GM21515 (cell line): ENCODE data around the gene CDC14B.
"Not testable (repeated sequence)": the region's sequence is repeated elsewhere in the genome, so short reads cannot be mapped to it uniquely, and the experiment has no call there.

ENCODE experiments used
- ATAC-seq: cut with Tn5 transposase; IDR thresholded peaks from one replicate; pipeline ENCODE4 v1.9.1; 2021; ENCODE audit not compliant: unreplicated experiment

The CDC14B gene

DNA sequence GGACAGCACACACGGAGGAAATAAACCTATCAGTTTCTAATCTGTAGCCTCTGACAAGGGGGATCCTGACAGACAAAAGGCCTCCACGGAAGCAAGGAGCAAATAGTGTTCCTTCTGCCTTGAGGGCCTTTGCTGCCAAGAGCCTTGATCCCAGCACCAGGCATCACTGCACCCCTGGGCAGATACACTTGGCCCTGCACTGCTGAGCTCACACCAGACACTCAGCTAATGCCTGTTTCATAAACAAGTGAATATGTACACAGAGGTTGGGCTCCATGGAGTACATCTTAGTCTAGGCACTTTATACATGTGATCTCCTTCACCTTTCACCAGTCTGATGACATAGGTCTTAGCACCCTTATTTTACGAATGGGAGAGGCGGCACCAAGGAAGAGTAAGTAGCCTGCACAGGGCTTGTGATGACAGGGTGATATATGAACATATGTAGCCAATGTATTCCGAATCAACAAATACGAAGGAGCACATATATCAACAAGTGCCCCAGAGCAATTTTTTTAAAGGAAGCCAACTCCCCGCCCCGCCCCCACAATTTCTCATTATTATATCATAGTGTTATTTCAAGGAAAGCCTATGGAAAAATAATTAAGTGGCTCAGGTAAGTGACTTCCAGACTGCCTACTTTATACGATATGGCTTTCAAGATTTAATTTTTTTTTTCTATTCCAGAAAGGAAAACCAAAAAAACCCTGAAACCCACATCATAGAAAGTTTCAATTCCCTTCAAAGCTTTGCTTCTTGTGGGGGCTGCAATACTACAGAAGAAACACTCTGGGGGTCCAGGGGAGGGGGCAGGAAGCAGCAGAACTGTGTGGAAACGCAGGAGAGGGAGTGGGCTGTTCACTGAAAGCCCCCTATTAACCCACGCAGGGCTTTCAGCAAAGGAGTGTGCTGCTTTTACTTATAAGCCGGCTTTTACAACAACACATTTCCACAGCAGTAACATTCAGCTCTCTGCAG, 32.0 kb downstream of the CDC14B start:
- ATAC-seq, result no peak

DNA sequence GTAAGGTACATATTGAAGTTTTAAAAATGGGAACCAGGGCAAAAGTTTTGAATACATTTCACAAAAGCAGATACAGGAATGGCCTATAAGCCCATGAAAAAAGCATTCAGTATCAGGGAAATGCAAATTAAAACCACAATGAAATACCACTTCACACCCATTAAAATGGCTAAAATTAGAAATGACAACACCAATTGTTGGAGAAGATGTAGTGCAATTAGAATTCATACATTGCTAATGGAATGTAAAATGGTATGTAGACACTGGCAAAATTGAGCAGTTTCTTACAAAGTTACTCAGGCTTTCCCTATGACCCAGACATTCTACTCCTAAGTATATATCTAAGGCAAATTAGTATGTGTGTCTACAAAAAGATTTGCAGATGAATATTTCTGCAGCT, 34.2 kb downstream of the CDC14B start:
- no peak for ATAC-seq

DNA sequence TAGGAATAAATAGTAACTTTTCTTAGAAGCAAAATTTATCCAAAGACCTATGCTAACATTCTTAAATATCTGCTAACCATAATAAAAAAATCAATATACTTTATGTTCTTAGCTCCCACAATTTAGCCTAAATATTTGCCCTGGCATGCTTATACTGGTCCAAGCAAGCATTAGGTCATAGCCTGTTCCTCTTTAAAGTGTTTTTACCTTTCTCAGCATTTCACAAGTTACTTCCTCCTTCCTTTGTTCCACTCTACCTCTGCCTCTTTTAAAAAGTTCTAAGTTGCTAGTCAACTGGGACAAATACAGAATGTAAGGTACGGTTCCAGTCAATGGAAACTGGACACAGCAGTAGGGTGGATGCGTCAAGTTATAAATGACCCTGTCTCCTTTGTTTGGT, 37.4 kb downstream of the CDC14B start:
- ATAC-seq, result not testable (repeated sequence)

DNA sequence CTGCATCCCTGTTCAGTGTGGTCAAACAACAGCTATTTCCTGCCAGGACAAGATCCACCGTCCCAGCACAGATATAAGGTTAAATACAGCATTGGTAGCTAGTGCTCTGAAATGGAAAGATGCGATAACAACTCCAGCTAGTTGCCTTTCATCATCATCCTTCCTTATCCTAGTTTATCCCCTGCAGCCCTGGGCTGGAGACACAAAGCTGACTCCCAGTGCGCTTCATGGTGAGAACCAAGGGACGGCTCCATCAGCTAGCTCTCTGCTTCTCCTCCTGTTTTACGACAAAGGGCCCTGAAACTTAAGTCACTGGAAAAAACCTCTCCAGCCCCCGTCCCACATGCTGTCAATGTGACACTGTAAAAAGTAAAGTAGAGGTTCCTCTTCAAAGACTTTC, 37.9 kb downstream of the CDC14B start:
- ATAC-seq, result no peak

DNA sequence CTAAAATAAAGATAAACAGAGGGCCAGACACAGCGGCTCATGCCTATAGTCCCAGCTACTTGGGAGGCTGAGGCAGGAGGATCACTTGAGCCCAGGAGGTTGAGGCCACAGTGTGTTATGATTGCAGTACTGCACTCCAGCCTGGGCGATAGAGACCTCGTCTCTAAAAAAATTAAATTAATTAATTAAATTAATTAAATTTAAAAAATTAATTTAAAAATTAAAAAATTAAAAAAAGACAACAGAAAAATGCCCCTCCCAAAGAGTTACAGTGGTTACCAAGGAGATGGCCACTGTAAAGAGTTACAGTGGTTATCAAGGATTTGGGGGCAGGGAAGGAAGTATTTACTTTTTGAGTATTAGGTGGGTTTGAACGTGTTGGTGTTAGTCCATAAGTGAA, 38.3 kb downstream of the CDC14B start:
- ATAC-seq, result no peak

DNA sequence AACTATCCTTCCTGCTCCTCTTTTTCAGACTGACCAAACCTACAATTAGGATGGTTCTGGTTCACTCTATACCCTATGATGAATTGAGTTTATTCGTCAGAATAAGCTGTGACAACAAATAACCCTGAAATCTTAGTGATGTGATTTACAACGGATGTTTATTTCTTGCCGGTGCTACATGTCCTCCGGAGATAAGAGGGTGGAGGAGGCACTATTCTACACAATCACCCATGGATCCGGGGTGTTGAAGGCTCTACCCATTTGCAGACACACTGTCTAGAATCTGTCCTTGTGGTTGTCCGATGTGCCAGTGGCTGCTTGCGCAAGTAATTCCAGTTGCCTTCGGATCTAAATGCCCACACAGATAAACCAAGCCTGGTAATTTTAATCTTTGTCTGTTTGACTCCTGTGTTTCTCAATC, 44.7 kb downstream of the CDC14B start:
- ATAC-seq, result no peak

DNA sequence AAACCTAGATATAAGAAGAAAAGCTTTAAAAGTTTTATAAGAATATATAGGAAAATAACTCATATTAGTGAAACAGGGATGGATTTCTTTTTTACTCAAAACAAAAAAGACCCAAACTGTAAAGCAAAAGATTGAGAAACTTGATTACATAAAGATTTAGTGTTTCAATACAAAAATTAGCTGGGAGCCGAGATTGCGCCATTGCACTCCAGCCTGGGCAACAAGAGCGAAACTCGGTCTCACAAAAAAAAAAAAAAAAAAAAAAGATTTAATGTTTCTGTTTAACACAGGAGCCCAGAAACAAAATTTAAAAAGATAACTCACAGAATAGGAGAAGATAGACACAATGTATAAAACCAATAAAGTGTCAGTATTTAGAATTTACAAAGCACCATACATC, 45.2 kb downstream of the CDC14B start:
- ATAC-seq, result no peak

DNA sequence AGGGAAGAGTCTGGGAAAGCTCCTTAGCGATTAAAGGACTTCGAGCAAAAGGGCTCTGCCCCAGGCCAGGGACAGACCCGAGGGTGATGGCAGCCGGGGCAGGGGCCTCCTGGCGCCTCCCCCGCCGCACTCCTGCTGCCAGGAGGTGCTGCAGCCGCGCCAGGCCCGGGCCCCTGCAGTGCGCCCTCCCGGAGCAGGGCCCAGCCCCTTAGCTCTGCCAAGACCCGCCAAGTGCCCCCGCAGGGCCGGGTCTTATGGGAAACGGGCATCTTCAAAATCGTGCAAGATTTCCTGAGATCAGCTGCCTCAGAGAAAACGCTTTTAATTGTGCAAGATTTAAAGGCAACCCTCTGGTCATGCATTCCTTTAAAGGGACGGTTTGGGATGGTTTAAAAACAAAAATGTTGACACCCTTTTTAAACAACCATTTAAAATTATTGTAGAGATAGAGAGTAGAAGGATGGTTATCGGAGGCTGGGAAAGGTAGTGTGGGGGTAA, 52.4 kb downstream of the CDC14B start:
- ATAC-seq, result peak; percentile 34

DNA sequence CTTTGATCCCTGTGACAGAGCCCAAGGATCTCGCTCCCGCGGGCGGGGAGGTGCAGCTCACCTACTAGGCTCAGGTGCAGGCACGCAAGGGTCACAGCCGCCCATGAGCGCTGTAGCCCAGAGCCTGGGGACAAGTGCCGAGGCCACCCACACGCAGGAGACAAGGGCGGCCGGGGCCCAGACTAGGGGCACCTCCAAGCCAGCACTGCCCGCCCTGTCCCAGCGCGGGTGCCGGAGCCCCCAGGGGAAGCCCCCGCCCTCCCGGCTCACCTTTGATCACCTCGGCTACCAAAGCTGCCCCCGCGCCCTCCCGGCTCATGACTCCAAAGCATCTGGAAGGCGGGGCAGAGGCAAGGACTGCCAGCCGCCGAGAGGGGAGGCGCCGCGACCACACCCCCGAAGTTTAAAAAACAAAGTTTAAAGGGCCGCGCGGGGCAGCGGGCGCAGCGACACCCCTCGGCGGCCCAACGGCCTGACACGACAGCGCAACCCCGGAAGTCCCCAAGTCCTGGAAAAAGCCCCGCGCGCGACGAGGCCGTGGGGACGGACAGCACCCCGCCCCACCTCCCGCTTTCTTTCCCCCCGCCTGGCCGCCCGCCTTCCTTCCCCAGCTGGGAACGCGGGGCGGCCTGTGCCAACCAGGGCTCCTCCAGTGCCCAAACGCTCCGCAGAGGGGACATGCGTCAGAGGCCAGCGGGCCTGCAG, 53.0 kb downstream of the CDC14B start:
- ATAC-seq, result peak; percentile 87

DNA sequence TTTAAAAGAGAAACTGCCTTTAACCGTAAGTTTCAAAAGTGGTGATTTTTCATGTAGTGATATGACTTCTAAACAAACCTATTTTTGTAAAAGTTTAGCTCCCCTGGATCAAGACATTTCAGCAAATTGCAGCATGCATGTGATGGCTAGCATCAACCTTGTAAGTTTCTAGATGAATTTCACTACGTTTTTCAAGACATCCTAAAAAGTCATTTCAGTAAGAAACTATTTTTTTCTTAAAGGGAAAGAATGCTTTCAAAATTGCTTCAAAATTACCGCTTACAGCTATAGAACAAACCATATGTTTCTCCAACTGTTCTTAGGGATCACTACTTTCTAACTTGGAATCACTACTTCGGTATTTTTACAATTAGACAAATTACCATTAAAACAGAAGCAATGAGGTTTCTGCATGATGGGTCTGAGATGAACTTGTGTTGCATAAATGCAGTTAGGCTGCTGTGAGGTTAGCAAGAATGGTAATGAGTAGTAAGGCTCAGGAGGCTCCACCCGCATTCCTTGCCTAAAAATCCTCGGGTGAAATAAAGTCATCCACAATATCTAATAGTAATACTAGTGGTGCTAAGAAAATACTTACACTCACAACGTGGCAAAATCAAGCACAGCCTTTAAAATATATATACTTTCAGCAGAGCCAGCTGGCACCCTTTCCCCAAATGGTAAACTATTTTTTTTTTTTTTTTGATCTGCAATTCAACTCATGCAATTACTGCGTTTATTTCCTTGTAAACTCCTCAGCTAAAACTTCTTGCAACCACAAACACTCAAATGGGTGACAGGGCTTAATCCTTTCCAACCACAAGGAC, 53.8 kb downstream of the CDC14B start:
- ATAC-seq, result no peak

DNA sequence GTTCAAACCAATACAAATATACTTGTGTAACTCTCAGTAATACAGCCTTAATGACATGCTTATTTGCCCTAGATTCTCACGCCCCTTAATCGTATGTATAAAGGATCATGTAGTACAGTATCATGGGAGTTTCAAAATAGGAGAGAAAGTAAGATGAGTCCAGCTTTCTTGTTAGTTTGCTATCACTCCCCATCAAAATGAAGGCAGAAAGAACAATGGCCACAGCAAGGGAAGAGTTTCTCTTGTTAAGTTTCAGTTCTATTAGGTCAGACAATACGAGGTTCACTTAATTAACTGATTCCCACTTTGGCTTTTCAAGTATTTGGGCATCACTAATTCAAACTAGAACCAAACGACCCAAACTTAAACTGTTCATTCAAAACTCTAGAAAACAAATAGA, 55.4 kb downstream of the CDC14B start:
- no peak for ATAC-seq

DNA sequence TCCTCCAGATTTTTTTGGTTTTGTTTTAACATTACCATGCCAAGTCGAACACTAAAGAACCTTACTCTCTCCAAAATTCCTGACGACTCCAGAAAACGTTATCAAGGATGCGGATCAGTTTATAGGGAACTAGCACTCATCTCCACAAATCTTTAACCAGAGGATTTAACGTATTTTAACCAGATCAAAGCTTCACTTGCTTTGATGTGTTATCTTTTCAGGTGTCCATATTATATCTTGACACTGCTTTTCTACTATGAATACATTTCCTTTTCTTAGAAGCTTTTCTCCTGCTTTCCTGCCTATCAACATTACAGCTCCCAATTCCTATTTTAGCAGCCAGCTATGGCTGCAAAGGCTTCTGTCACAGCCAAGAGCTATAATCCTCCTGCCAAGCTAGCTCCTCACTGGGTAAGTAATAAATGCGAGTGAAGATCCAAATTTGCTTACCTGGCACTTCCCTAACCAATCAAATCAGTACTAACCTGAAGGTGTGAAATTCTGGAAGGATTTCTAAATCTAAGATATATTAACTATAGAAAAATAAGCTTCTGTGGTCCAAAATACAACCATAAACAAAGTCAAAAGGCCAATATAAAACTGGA, 60.2 kb downstream of the CDC14B start:
- no peak for ATAC-seq

DNA sequence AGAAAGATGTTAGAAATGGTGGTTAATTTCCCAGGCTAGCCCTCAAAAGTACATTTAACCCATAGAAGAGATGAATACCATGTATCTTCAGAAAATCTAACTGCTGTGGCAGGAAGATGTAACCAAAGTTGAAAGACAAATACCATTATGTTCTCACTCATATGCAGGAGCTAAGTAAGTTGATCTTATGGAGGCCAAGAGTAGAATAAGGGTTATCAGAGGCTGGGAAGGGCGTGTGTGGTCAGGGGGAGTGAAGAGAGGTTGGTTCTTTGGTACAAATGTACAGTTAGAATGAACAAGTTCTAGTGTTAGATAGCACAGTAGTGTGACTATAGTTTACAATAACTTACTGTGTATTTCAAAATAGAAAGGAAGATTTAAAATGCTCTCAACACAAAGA, 61.7 kb downstream of the CDC14B start:
- ATAC-seq, result no peak

DNA sequence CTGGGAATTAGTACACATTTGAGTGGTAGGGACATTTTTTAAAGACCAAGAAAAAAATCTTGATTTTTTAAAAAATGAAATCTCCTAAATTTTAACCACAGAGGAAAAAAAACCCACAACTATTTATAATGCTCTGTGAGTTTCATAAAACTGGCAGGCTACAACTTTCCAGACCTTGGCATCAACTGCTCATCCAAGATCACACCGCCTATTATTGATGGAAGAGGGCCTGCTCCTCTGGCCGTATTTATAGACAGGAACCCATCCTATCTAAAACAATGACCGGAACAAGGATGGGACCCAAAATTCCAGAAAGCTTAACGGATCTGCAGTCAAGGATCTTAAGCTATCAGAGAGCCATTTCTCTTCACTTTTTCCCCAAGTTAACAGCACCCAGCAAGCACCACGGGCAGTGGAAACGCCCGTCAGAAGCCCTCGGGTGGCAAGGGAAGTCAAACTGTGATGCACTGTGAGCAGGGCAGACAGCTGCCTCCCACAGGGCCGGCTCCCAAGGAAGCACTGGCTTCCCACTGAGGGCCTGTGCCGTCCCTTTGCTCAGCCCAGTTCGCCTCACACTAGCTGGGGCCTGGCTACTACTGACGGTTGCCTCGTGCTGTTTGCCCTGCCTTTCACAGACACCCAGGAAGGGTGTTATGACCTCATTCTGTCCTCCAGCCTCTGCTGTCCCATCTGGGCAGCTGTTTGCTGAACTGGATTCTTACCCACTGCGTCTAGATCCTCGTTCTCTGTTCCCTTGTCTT, 62.8 kb downstream of the CDC14B start:
- no peak for ATAC-seq

DNA sequence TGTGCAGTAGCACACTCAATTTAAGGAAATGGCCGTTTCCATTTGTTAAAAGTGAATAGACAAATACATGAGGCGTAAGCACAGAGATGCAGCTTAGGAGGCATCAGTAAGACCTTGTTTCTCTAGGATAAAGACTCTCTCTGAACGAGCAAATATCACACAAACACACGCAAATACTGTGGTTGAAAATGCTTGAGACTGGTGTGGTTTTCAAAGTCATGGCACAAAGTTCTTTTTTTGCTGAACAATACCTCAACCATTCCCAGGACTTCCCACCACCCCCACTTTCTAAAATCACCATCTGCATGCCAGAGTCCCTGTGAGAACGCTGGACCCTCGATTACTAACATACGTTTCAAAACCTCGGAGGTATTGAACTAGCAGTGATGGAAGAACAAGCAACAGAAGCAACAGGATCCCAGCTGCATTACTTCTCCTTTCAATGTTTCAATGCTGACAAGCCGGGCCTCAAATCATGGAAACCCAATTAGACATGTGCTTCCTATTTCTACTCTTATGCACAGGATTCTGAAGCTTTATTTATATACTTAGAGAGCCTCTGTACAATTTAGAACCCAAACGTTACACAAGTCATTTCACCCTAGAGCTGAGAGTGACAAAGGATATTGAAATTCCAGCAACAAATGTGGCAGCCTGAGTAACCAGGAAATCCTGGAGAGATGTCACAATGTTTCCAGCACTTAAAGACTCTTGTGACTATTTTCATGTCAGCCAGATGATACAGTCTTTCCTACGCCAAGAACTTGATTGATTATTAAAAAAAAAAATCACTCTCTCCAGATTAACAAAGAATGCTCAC, 63.9 kb downstream of the CDC14B start:
- ATAC-seq, result no peak

DNA sequence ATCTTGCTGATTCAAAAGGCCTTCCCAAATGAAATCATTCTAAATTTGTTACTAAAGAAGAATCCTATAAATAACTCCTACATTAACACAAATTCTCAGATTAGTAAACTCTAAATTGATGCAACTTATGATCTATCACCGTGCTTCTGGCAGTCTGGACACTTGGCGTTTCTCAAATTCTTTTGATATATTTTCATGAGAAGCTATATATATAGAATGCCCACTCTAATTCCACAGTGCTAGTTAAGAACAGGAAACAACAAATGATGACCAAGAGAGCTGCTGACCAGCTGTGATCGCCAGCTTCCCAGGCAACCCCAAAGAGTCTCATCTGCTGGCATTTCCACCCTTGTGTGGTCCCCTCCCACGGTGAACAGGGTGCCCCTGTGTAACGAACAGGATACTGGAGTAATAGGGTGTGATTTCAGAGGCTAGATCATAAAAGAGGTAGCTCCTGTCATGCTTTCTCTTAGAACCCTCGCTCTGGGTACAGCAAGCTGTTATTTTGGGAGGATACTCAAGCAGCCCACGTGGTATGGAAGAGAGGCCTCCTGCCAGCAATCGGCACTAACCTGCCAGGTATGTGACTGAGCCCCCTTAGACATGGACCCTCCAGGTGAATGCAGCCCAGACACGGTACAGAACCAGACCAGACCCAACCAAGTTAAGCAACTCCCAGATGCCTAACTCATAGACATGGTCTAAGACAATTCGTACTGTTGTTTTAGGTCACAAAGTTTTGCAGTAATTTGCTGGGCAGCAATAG, 64.7 kb downstream of the CDC14B start:
- ATAC-seq, result no peak

DNA sequence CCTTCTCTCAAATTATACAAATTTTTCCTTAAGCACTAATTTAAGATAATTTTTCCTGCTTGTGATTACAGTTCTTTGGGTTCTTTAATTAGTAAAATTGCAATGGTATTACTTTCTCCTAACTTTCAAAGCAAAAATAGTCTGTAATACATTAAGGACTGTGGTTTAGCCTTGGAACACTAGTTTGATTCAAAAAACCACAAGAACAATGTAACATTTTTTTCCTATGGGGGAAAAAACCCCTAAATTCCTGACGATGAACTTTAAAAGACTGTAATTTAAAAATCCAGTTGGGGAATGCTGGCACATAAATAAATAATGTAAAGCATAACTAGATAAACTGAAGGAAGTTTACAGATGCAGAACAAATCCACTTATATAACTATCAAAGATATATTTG, 65.3 kb downstream of the CDC14B start:
- no peak for ATAC-seq

DNA sequence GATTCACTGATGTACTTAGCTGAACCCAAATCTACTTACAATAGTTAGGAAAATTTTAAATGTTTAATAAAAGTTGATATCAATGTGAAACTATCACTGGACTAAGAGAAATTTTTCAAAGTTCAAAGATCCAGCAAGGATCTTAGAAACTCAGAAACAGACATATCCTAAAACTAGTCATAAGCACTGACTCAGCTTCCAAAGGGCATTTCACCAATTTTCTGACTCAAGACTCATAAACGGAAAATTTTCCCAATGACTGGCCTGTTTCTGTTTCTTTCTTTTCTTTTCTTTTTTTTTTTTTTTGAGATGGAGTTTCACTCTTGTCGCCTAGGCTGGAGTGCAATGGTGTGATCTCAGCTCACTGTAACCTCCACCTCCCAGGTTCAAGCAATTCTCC, 66.6 kb downstream of the CDC14B start:
- ATAC-seq, result no peak
